ENCODE data around the gene SF3A1. TPM values are rescaled to one million over a fixed set of nuclear protein-coding genes. Genes with fewer than 3 reads are reported as not detected.

Gene SF3A1
- total and polyA plus RNA-seq, 4 donors: 19.6 to 41.6 (median 23.9) TPM

DNA sequence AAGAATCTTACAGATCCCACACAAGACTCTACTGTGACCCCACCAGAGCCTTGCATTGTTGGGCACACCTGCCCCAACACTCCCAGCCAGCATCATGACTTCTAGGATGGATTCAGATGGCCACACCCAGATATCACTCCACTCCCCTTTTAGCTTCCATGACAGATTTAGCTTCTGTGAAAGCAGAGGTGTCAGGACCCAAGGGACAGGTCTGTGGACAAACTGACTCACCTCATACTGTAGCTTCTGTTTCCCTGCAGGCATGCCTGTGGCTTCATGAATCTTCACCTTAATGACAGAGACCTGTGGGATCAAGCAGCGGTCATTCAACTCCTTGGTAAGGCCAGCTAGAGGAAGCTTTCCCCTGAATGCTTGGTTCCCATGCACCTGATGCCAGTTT, 21.5 kb downstream of the SF3A1 start (continued):
- TF ChIP-seq, protein P1, sequence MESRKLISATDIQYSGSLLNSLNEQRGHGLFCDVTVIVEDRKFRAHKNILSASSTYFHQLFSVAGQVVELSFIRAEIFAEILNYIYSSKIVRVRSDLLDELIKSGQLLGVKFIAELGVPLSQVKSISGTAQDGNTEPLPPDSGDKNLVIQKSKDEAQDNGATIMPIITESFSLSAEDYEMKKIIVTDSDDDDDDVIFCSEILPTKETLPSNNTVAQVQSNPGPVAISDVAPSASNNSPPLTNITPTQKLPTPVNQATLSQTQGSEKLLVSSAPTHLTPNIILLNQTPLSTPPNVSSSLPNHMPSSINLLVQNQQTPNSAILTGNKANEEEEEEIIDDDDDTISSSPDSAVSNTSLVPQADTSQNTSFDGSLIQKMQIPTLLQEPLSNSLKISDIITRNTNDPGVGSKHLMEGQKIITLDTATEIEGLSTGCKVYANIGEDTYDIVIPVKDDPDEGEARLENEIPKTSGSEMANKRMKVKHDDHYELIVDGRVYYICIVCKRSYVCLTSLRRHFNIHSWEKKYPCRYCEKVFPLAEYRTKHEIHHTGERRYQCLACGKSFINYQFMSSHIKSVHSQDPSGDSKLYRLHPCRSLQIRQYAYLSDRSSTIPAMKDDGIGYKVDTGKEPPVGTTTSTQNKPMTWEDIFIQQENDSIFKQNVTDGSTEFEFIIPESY (IDR thresholded peaks at IDR 0.05): no peak
- no peak for TF ChIP-seq EGR1 (IDR thresholded peaks at IDR 0.05; ENCODE audit: low read depth in 2 of 2)

DNA sequence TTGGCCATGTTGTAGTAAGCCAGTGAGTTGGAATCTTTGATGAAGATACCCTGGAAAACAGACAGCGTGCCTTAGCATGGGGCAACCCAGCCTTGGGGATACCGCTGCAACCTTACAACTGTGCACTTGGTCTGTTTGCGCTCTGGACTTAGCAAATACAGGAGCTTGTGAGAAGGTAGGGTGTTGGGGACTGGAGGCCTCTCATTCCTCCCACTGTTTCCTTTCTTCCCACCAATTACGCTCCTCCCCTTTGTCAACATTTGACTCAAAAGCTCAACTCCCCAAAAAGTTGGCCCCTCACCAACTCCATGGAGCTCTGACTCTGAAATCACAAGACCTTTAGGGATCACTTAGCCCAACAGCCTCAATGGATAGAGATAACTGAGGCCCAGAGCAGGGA, 22.0 kb downstream of the SF3A1 start:
- H3K9ac ChIP-seq (ENCODE audit: low read depth in 1 of 2, low read length in 2 of 2): no peak overlapping the region
- DNase-seq (ENCODE audit: low spot score): no peak
- peaks cover 0 to 5% (median 4%) of the 10 kb centered on the region in 4 donors for H3K4me1 ChIP-seq (ENCODE audit: control insufficient read depth in 4 of 4, insufficient read depth in 4 of 4, low read length in 3 of 4)
- no peaks in the 10 kb centered on the region for H3K9me3 ChIP-seq (ENCODE audit: control insufficient read depth in 4 of 4, low read length in 3 of 4)
- 98% methylated on average over 4 of the region's 4 CpGs for WGBS
- TF ChIP-seq GABPA (IDR thresholded peaks at IDR 0.05 in 1 of 2, conservative IDR thresholded peaks at IDR 0.05 in 1 of 2) (no peak), NR2F2 (IDR thresholded peaks at IDR 0.05) (no peak), TAF1 (conservative IDR thresholded peaks at IDR 0.05) (no peak), RAD21 (IDR thresholded peaks at IDR 0.05) (no peak), FOXA1 (IDR thresholded peaks at IDR 0.05) (no peak), RXRA (IDR thresholded peaks at IDR 0.05) (no peak), HNF4G (IDR thresholded peaks at IDR 0.05) (no peak), HNF4A (conservative IDR thresholded peaks at IDR 0.05) (no peak)
- TF ChIP-seq, protein P2, sequence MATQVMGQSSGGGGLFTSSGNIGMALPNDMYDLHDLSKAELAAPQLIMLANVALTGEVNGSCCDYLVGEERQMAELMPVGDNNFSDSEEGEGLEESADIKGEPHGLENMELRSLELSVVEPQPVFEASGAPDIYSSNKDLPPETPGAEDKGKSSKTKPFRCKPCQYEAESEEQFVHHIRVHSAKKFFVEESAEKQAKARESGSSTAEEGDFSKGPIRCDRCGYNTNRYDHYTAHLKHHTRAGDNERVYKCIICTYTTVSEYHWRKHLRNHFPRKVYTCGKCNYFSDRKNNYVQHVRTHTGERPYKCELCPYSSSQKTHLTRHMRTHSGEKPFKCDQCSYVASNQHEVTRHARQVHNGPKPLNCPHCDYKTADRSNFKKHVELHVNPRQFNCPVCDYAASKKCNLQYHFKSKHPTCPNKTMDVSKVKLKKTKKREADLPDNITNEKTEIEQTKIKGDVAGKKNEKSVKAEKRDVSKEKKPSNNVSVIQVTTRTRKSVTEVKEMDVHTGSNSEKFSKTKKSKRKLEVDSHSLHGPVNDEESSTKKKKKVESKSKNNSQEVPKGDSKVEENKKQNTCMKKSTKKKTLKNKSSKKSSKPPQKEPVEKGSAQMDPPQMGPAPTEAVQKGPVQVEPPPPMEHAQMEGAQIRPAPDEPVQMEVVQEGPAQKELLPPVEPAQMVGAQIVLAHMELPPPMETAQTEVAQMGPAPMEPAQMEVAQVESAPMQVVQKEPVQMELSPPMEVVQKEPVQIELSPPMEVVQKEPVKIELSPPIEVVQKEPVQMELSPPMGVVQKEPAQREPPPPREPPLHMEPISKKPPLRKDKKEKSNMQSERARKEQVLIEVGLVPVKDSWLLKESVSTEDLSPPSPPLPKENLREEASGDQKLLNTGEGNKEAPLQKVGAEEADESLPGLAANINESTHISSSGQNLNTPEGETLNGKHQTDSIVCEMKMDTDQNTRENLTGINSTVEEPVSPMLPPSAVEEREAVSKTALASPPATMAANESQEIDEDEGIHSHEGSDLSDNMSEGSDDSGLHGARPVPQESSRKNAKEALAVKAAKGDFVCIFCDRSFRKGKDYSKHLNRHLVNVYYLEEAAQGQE (IDR thresholded peaks at IDR 0.05): no peak
- H3K36me3 ChIP-seq (ENCODE audit: control insufficient read depth in 4 of 4, insufficient read depth in 3 of 4, low read depth in 1 of 4, low read length in 3 of 4): peaks cover 38 to 74% (median 56%) of the 10 kb centered on the region in 4 donors
- no peak overlapping the region for H3K27ac ChIP-seq (ENCODE audit: low read depth in 1 of 2, low read length in 2 of 2)
- no peak overlapping the region for H3K4me3 ChIP-seq (ENCODE audit: low read depth in 1 of 3, low read length in 3 of 3)
- H3K27me3 ChIP-seq (ENCODE audit: control insufficient read depth in 4 of 4, insufficient read depth in 4 of 4, low read length in 3 of 4): no peaks in the 10 kb centered on the region

DNA sequence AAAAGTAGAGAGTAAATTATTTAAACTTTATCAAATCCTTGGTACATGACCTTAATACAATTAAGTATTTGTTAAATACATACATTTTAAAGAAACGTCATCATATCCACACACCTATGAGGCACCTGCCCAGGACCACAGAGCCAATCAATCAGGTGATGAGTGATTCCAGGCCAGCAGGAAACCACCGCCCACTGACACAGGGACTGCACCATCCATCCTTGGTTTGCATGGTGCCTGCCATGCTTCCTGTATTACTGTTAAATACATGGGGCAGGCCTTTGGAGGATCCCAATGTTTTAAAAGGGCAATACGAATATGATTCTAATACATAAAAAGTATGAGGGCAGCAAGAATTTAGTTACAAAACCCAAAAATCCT, 23.0 kb downstream of the SF3A1 start:
- H3K4me1 ChIP-seq (ENCODE audit: control insufficient read depth in 4 of 4, insufficient read depth in 4 of 4, low read length in 3 of 4): peaks cover 0 to 5% (median 4%) of the 10 kb centered on the region in 4 donors
- 92% methylated on average over 3 of the region's 3 CpGs for WGBS
- no peak overlapping the region for H3K27ac ChIP-seq (ENCODE audit: low read depth in 1 of 2, low read length in 2 of 2)
- DNase-seq (ENCODE audit: low spot score): no peak
- H3K9ac ChIP-seq (ENCODE audit: low read depth in 1 of 2, low read length in 2 of 2): no peak overlapping the region
- no peaks in the 10 kb centered on the region for H3K27me3 ChIP-seq (ENCODE audit: control insufficient read depth in 4 of 4, insufficient read depth in 4 of 4, low read length in 3 of 4)
- no peak overlapping the region for H3K4me3 ChIP-seq (ENCODE audit: low read depth in 1 of 3, low read length in 3 of 3)
- peaks cover 30 to 65% (median 49%) of the 10 kb centered on the region in 4 donors for H3K36me3 ChIP-seq (ENCODE audit: control insufficient read depth in 4 of 4, insufficient read depth in 3 of 4, low read depth in 1 of 4, low read length in 3 of 4)
- no peaks in the 10 kb centered on the region for H3K9me3 ChIP-seq (ENCODE audit: control insufficient read depth in 4 of 4, low read length in 3 of 4)
- no peak for TF ChIP-seq NR2F2 (IDR thresholded peaks at IDR 0.05)
- no peak for TF ChIP-seq RXRA (IDR thresholded peaks at IDR 0.05)
- TF ChIP-seq FOXA1 (IDR thresholded peaks at IDR 0.05): no peak
- TF ChIP-seq, protein P1 (IDR thresholded peaks at IDR 0.05): no peak
- TF ChIP-seq TAF1 (conservative IDR thresholded peaks at IDR 0.05): no peak
- TF ChIP-seq RAD21 (IDR thresholded peaks at IDR 0.05): no peak
- TF ChIP-seq JUND (IDR thresholded peaks at IDR 0.05): no peak
- TF ChIP-seq SP1 (IDR thresholded peaks at IDR 0.05): no peak
- TF ChIP-seq, protein P3, sequence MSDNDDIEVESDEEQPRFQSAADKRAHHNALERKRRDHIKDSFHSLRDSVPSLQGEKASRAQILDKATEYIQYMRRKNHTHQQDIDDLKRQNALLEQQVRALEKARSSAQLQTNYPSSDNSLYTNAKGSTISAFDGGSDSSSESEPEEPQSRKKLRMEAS (IDR thresholded peaks at IDR 0.05): no peak
- no peak for TF ChIP-seq FOXA2 (IDR thresholded peaks at IDR 0.05)
- TF ChIP-seq, protein P2 (IDR thresholded peaks at IDR 0.05): no peak
- TF ChIP-seq, protein P4, sequence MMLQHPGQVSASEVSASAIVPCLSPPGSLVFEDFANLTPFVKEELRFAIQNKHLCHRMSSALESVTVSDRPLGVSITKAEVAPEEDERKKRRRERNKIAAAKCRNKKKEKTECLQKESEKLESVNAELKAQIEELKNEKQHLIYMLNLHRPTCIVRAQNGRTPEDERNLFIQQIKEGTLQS (IDR thresholded peaks at IDR 0.05): no peak
- no peak for TF ChIP-seq HNF4G (IDR thresholded peaks at IDR 0.05)
- TF ChIP-seq, protein P5, sequence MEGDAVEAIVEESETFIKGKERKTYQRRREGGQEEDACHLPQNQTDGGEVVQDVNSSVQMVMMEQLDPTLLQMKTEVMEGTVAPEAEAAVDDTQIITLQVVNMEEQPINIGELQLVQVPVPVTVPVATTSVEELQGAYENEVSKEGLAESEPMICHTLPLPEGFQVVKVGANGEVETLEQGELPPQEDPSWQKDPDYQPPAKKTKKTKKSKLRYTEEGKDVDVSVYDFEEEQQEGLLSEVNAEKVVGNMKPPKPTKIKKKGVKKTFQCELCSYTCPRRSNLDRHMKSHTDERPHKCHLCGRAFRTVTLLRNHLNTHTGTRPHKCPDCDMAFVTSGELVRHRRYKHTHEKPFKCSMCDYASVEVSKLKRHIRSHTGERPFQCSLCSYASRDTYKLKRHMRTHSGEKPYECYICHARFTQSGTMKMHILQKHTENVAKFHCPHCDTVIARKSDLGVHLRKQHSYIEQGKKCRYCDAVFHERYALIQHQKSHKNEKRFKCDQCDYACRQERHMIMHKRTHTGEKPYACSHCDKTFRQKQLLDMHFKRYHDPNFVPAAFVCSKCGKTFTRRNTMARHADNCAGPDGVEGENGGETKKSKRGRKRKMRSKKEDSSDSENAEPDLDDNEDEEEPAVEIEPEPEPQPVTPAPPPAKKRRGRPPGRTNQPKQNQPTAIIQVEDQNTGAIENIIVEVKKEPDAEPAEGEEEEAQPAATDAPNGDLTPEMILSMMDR (IDR thresholded peaks at IDR 0.05; ENCODE audit: low read depth, low read length, missing input control): no peak

Measured in liver (tissue), 9 donors.